GM21447 (cell line): Measurements from ENCODE around the gene SEMA7A.

Experiments
- ATAC-seq: cut with Tn5 transposase; IDR thresholded peaks from one replicate; pipeline ENCODE4 v1.9.1; 2021; ENCODE audit not compliant: unreplicated experiment

The SEMA7A gene

GRCh38 chr15:74451861-74452835 lies 18.4 kb upstream of the SEMA7A start:
- no peak for ATAC-seq

- no peak for ATAC-seq
These were observed 17.6 kb upstream of the SEMA7A start for GRCh38 chr15:74451322-74451721.

GRCh38 chr15:74449643-74450205 lies 16.0 kb upstream of the SEMA7A start:
- no peak for ATAC-seq

- no peak for ATAC-seq
These were observed 15.3 kb upstream of the SEMA7A start for GRCh38 chr15:74449095-74449494.

- ATAC-seq: no peak
These were observed 12.3 kb upstream of the SEMA7A start for GRCh38 chr15:74445816-74446763.

- ATAC-seq: no peak
These were observed 10.6 kb upstream of the SEMA7A start for GRCh38 chr15:74444106-74445062.

GRCh38 chr15:74443100-74443909 lies 9.5 kb upstream of the SEMA7A start:
- ATAC-seq: no peak

DNA sequence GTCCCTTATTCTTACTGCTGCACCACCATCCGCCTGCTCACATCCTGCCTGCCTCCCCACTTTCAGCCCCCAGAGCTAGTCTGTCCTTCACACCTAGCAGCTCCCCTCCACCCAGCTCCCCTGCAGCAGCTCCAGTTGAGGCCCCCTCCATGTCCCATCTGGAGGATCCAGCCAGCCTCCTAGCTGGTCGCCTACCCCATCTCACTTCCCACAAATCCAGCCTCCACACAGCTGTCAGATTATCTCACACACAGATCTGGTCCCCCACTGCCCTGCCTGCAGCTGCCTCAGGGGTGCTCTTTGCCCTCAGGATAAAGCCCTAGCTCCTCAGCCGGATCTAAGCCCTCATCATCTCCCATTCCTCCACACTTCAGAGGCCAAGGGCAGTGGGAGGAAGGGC lies 8.8 kb upstream of the SEMA7A start:
- ATAC-seq: no peak

- ATAC-seq: no peak
These were observed 8.3 kb upstream of the SEMA7A start for GRCh38 chr15:74442063-74442462.

DNA sequence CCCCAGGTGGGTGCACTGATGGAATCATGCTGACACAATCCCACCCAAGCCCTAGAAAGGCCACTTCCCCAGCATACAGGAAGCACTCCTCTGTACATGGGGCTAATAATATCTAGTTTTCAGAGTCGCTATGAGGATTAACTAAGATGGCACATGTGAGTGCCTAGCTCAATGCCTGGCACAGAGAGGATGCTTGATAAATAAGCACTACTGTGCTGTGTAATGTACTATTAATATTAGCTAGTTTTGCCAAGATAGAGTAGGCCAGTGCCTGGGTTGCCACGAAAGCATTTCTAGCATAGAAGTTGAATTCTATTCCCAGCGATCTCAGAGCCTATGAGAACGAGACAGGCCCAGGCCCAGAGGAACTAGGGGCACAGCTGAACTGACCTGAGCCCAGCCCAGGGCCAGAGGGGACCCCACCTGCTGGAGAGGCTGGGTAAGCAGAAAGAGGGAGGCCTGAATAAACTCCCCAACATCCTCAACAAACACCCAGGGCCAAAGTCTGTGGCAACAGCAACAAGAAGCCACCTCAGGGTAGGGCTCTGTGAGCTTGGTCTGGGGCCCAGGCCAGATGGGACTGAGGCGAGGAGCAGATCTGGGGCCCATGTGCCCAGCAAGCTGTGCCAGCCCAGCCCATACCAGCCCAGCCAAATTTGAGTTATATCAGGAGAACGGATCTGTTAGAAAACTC lies 7.6 kb upstream of the SEMA7A start:
- no peak for ATAC-seq

- no peak for ATAC-seq
These were observed 5.1 kb upstream of the SEMA7A start for GRCh38 chr15:74438721-74439316.

- no peak for ATAC-seq
These were observed 4.4 kb upstream of the SEMA7A start for GRCh38 chr15:74438206-74438605.

- ATAC-seq: peak; percentile 7
These were observed 742 bp upstream of the SEMA7A start for GRCh38 chr15:74434263-74435136.

DNA sequence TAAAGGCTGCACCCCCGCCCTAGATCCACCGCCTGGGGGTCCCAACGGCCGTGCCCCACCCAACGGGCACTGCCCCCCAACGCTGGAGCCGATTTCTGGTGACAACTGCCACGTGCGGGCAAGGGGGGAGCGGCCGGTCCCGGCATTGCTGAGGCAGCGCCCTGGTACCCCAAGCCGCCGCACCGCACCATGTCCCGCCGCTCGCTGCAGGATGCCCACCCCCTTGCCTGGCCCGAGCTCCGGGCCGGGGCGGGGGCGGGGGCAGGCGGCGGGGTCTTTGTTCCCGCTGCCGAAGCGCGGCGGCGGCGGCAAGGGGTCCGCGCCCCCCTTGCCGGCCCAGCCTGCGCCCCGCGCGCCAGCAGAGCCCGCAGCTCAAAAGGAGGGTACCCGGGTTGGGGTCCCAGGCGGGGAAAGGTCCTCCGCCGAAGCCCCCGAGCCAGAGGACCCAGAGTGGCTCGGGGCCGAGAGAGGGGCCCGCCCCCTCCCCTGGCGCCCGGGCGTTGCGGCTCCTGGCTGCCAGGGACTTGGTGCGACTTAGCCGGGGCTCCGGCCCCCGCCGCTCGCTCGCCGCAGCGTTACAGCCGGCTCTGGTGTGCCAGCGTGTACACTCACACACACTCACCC lies 678 bp downstream of the SEMA7A start:
- no peak for ATAC-seq

DNA sequence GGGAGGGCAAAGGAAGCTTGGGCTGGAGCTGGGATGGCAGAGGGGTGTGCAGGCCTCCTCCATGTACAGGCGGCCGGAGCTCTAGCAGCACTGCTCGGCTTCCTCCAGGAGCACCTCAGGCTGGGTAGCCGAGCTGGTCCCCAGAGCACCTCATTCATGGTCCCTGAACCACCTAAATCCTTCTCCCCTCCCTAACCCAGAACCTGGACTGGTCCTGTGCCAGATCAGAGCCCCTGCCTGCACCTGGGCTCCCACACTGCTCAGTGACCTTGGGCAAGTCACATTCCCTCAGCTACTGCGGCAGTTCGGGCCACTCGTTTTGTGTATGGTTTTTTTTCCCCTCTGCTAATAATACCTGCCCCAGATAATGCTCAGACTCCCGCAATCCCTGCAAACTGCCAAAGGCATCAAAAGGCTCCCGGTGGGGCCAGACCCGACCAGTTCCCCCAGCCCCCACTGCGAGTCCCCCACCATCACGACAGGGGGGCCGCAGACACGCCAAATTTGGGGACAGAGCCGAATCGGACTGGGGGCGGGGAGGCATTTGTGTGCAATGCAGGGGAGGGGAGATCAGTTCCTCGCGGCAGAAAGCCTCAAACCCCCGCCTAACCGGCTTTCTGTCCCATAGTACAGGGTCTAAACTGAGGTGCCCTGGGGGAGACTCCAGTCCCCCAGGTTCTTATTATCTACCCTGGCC lies 1.3 kb downstream of the SEMA7A start:
- no peak for ATAC-seq

- ATAC-seq: no peak
These were observed 2.1 kb downstream of the SEMA7A start for GRCh38 chr15:74431645-74432044.
